Upper lobe of right lung (tissue), 1 donor: ENCODE measurements around the gene PVALB. TPM values are rescaled to one million over a fixed set of nuclear protein-coding genes. Genes with fewer than 3 reads are reported as not detected.
A peak's percentile ranks its signal among the peaks of the same experiment; 100 is the strongest.

Experiments
- ATAC-seq: fragments of 200-7000 bp; cut with Tn5 transposase; one replicate; pipeline ENCODE4 v1.9.1; 2020; ENCODE audit warnings: mild to moderate bottlenecking, moderate library complexity
- DNase-seq: peaks from one replicate; pipeline ENCODE4 v3.0.0-alpha.2; 2020
- H3K27ac ChIP-seq: fragments of 200-600 bp; one replicate; pipeline ENCODE4 v1.8.0; 2022
- H3K27me3 ChIP-seq: fragments of 200-600 bp; one replicate; pipeline ENCODE4 v1.8.0; 2022; ENCODE audit warnings: mild to moderate bottlenecking
- H3K36me3 ChIP-seq: fragments of 200-600 bp; one replicate; pipeline ENCODE4 v1.8.0; 2022
- H3K4me1 ChIP-seq: fragments of 200-600 bp; one replicate; pipeline ENCODE4 v1.8.0; 2022
- H3K4me3 ChIP-seq: fragments of 200-600 bp; one replicate; pipeline ENCODE4 v1.8.0; 2022; ENCODE audit warnings: mild to moderate bottlenecking
- H3K9me3 ChIP-seq: fragments of 200-600 bp; one replicate; pipeline ENCODE4 v1.8.0; 2022
- CTCF ChIP-seq: fragments of 200-600 bp; IDR thresholded peaks from one replicate; pipeline ENCODE4 v1.8.0; 2022; ENCODE audit warnings: antibody characterized with exemption
- intact Hi-C: fragments of 100-400 bp; cut with DNase I; formaldehyde crosslinking; loops from one replicate; pipeline ENCODE4 v1.11.0; 2022
- total RNA-seq: library from RNA; stranded (reverse); fragmentation: NEBNext Ultra II Directional; extraction: Animal tissue kit (Norgen Biotek cat#: 25700); gene quantifications from one replicate; pipeline ENCODE4 v1.2.1, GENCODE V29; 2021
- donor health status: DM: no; HTN: yes; CAD: no; lungs with severe emphysema.

Gene PVALB
- total RNA-seq, 1 donor from 2014 or later, result 2.5 TPM

DNA sequence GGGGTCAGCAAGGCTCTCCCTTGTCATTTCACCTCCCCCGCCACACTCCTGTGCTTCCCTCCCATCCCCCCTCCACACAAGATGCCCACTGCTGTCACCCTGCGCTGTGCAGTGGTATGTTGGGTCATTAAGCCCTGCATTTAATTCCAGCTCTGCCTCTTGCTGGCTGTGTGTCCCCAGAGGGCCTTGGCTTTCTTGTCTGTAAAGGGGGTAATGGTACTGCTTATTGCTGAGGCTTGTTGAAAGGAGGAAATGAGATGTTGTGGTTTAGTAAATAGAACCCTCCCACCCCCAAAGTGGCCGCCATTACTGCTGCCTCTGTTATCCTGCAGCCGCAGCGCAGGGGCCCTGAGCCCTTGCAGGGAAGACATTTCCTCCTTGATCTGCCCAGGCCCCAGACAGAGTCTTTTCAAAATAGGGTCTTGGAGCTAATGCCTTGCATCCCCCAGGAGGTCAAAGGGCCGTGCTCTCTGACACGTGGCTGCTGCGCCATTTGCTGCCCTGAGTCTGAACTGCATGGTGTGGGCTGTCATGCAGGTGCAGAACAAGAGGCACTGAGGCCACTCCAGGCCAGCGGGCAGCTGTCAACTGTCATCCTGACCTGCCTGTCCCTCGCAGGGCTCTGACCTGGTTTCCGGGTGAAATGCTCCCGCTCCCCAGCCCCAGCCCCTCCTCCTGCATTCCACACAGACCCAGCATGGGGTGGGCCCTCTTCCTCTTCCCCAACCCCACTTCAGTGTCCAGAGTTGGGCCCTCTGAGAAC, 18.7 kb downstream of the PVALB start:
- H3K4me3 ChIP-seq, result no peak overlapping the region
- no peak overlapping the region for H3K27ac ChIP-seq
- peaks cover 17% of the 10 kb centered on the region for H3K27me3 ChIP-seq
- H3K9me3 ChIP-seq, result no peaks in the 10 kb centered on the region
- ATAC-seq, result no peak
- no peak for TF ChIP-seq CTCF
- intact Hi-C loops, result no loop called here
- no peak for DNase-seq
- H3K36me3 ChIP-seq, result no peaks in the 10 kb centered on the region
- no peaks in the 10 kb centered on the region for H3K4me1 ChIP-seq

DNA sequence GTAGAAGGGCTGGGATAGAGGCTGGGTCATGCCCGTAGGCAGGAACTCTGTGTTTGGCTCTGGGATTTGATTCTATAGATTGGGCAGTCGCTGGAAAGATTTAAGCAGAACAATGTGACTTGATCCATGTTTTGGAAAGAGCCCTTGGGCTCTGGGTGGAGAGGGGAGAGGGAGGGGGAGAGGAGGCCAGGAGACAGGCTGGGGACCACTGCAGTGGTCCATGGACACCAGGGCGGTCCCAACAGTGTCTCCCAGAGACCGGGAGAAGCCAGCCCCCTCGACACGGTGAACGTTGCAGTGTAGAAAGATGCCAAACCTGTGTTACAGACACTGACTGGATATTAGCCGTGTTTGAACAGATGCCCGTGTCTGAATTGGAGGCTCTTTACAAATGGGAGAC, 19.5 kb downstream of the PVALB start:
- no peaks in the 10 kb centered on the region for H3K36me3 ChIP-seq
- no peak overlapping the region for H3K27ac ChIP-seq
- peaks cover 20% of the 10 kb centered on the region for H3K27me3 ChIP-seq
- H3K4me1 ChIP-seq, result no peaks in the 10 kb centered on the region
- TF ChIP-seq CTCF, result no peak
- intact Hi-C loops, result no loop called here
- H3K9me3 ChIP-seq, result no peaks in the 10 kb centered on the region
- DNase-seq, result no peak
- no peak for ATAC-seq
- no peak overlapping the region for H3K4me3 ChIP-seq

DNA sequence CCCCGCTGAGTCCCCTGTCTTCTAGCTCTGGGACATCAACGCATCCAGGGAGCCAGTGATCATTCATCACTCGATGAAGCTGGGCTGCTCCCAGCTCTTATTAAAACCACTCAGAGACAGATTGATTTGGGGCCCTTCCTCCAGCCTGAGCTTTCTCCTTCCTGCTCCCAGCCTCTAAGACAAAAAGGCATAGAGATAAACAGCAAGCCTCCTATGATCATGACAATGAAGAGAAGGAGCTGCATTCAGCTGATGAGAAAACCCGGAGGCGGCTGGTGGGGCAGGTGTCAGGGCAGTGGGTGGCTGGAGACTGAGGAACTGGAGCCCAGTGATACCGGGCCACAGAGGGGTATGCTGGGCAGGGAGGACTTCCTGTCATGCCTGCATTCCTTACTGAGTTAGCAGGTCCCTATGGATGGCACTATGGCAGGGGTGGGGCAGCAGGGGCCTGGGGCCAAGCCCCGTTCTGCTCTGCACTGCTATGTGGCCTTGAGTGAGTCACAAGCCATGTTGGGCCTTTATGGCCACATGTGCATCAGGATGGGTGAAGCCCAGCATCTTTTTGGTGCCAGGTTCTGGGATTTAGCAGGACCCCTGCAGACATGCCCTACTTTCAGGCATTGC, 20.2 kb downstream of the PVALB start:
- peaks cover 27% of the 10 kb centered on the region for H3K27me3 ChIP-seq
- no peaks in the 10 kb centered on the region for H3K9me3 ChIP-seq
- no peak for ATAC-seq
- intact Hi-C loops, result no loop called here
- H3K4me3 ChIP-seq, result no peak overlapping the region
- DNase-seq, result no peak
- no peak overlapping the region for H3K27ac ChIP-seq
- H3K4me1 ChIP-seq, result no peaks in the 10 kb centered on the region
- H3K36me3 ChIP-seq, result no peaks in the 10 kb centered on the region
- no peak for TF ChIP-seq CTCF

- ATAC-seq (no peak), DNase-seq (no peak)
- intact Hi-C loops, result no loop called here
- H3K27me3 ChIP-seq, result peaks cover 35% of the 10 kb centered on the region
- no peak overlapping the region for H3K4me3 ChIP-seq
- no peak for TF ChIP-seq CTCF
- no peaks in the 10 kb centered on the region for H3K4me1 ChIP-seq
- no peaks in the 10 kb centered on the region for H3K9me3 ChIP-seq
- no peak overlapping the region for H3K27ac ChIP-seq
- no peaks in the 10 kb centered on the region for H3K36me3 ChIP-seq
These were observed 21.2 kb downstream of the PVALB start for GRCh38 chr22:36795633-36796032.

GRCh38 chr22:36790648-36791047, 26.2 kb downstream of the PVALB start:
- no peak for TF ChIP-seq CTCF
- no peaks in the 10 kb centered on the region for H3K36me3 ChIP-seq
- intact Hi-C loops, result no loop called here
- no peak overlapping the region for H3K27ac ChIP-seq
- H3K4me1 ChIP-seq, result no peaks in the 10 kb centered on the region
- no peaks in the 10 kb centered on the region for H3K9me3 ChIP-seq
- peaks cover 64% of the 10 kb centered on the region for H3K27me3 ChIP-seq
- DNase-seq (no peak), ATAC-seq (peak; percentile 58)
- H3K4me3 ChIP-seq, result no peak overlapping the region
